LNCAP (cell line): ENCODE results near the gene SNX2.

Experiments
- TF ChIP-seq, protein P1 (sequence below): fragments of 450-650 bp; IDR thresholded peaks from 2 replicates; pipeline ENCODE4 v1.5.1; 2017; ENCODE audit warnings: mild to moderate bottlenecking

The SNX2 gene

DNA sequence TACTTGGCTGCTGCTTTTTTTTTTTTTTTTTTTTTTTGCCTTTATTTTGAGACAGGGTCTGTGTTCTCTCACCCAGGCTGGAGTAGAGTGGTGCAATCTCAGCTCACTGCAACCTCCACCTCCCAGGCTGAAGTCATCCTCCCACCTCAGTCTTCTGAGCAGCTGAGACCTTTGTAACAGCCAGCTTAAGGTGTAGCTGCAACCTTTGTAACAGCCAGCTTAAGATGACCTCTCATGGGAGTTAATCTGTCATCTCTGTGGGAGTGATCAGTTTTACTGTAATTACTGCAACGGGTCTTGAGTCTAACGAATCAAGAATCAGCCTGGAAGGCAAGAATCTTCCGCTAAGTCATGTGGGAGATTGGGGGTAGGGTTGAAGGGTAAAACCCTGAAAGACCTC is 31.6 kb upstream of the SNX2 start:
- TF ChIP-seq, protein P1, sequence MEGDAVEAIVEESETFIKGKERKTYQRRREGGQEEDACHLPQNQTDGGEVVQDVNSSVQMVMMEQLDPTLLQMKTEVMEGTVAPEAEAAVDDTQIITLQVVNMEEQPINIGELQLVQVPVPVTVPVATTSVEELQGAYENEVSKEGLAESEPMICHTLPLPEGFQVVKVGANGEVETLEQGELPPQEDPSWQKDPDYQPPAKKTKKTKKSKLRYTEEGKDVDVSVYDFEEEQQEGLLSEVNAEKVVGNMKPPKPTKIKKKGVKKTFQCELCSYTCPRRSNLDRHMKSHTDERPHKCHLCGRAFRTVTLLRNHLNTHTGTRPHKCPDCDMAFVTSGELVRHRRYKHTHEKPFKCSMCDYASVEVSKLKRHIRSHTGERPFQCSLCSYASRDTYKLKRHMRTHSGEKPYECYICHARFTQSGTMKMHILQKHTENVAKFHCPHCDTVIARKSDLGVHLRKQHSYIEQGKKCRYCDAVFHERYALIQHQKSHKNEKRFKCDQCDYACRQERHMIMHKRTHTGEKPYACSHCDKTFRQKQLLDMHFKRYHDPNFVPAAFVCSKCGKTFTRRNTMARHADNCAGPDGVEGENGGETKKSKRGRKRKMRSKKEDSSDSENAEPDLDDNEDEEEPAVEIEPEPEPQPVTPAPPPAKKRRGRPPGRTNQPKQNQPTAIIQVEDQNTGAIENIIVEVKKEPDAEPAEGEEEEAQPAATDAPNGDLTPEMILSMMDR: no peak

DNA sequence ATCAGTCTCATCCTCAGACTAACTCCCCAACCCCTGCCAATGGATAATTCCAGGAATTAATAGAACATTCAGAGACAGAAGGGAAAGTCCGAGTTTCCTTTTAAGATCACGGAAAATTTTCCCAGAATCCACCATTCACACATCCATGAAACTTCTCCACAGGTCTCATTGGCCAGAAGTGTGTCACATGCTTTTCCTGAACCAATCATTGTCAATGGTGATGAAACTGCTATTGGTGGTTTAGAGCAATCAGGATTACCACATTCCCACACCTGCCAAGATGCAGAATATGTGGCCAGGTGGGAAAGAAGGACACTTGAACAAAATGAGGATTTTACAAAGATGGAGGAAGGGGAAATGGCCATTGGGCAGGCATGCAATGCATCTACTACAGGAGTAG is 29.3 kb upstream of the SNX2 start:
- TF ChIP-seq, protein P1: no peak

DNA sequence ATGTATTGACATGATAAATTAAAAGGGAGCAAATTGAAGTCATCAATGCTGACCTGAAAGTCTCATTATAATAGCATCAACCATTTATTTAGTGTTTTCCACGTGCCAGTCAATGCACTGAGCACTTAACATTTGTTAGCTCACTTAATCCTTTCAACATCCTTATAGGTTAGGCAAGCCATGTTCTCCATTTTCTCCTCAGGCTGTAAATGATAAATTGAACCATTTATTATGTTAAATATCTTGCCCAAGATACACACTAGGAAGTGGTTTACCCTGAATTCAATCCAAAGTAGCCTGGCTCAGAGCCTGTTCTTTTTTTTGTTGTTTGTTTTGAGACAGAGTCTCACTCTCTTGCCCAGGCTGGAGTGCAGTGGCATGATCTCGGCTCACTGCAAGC is 25.0 kb upstream of the SNX2 start:
- TF ChIP-seq, protein P1: no peak

DNA sequence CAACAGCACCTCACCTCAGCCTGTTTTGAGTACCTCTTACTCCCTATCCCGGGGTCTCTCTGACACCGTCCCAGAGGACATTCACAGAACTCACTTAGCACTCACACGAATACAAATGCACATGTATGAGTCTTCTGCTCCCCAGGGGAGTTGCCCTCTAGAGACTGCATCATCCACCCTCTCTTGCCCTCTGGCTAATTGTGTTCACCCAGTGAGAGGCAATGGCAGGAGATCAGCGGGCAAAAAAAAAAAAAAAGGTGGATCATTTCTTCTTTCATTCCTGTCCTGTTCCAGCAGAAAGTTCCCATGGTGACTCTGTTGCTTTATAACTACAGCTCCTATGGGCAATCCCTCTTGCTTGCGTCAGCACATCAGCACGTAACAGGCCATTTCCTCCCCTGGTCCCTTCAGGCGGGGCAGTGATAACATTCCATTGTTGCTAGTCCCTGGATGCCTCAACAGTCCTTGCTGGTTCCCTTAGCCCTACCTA is 23.5 kb upstream of the SNX2 start:
- TF ChIP-seq, protein P1: no peak

DNA sequence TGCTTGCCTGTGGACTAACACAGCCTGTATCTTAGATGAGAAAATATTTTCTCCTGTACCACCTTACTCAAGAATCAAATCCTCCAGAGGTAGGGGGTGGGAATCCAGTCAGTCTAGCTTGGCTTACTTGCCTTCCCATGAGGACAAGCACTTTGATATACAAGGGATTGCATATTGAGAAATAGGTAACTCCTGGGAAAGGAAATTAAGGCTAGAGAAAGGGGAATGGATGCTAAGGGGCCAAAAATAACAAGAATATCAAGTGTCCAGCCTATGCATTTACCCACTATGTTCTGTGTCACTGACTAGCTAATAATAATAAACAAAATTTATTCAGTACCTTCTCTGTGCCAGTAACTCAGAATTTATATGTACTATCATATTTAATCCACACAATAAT is 21.4 kb upstream of the SNX2 start:
- TF ChIP-seq, protein P1: no peak

DNA sequence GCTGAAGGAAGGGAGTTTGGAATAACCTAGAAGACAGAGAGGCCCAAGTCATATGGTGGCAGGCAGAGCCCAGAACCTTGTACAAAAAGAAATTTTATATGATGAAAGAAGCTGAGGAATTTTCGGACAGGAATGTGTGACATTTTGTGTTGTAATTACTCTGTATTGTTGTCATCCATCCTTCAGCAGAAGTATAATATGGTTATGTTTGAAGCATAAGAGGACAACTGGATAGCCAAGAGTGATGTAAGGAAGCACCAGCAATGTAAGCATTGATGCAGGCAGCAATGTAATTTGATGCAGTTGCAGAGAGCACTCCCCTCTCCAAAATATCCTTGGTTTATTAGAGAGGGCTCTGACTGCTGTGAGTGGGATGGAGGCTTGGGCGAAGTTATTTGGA is 19.1 kb upstream of the SNX2 start:
- TF ChIP-seq, protein P1: no peak

DNA sequence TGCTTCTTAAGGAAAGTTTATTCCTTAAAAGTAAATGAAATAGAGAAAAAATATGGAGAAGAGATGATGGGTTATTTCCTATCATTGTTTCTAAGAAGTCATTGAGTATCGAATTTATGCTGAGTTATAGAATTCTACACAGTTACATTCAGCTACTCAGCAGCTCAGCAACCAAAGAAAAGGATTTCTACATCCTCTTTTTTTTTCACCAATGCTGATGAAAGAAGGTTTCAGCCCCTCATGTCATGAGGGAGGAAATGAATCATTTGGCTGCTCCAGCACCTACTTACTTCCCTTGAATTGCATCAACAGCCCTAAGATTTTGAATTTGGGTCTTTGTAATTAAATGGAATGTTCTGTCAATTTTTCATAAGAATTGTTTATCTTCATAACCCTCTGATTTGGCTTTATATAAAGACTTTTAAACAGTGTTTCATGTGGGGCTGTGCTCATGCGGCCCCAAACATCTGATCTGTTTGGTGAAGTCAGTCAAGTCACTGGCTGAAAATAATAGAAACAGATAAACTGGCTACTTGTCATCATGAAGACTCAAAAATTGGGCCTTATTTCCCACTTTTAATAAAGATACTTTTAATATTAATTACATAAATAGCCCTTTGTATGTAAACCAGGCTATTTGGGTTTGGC is 18.5 kb upstream of the SNX2 start:
- TF ChIP-seq, protein P1: no peak

DNA sequence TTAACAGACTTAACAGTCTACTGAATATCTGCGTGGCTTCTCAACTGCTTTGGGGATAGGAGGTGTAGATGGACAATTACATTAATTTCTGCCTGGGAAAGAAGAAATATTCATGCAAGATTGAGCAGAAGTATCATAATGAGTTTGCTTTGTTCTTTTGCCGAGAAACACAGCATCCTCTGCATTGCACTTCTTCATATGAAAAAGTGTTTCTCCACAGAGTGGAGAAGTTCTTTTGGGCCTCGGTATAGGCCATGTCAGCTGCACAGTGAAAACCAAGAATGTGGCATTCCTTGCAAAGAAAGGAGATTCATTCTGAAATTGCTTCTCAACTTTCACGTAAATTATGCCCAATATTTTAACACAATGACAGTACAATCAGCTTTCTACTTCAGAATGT is 17.6 kb upstream of the SNX2 start:
- TF ChIP-seq, protein P1: no peak
